Gastrocnemius medialis (tissue), 4 donors: ENCODE data around the gene WWOX. TPM values are rescaled to one million over a fixed set of nuclear protein-coding genes. Genes with fewer than 3 reads are reported as not detected.

Source experiments
- ATAC-seq, 2 donors: fragments of 150-250 bp; one replicate each; pipeline ENCODE4 v1.9.1; 2016
- DNase-seq, 2 donors: peaks; one replicate each; pipeline ENCODE4 v3.0.0-alpha.2; 2019
- H3K27ac ChIP-seq, 4 donors: fragments of 200-600 bp; sonication (generic); 1 replicate in 1 of 4; 2 replicates in 3 of 4; pipeline ENCODE4 v1.5.1; 2016 to 2018; ENCODE audit warnings: mild to moderate bottlenecking in 2 of 4, moderate library complexity in 1 of 4
- H3K27me3 ChIP-seq, 3 donors: fragments of 200-600 bp; sonication (generic) in 2 of 3; 1 replicate in 1 of 3; 2 replicates in 2 of 3; pipeline versions ENCODE4 v1.5.1 to v1.6.0; 2016 to 2019; ENCODE audit warnings: mild to moderate bottlenecking in 1 of 3, moderate library complexity in 1 of 3
- H3K36me3 ChIP-seq, 2 donors: fragments of 200-600 bp; sonication (generic) in 1 of 2; one replicate each; pipeline ENCODE4 v1.5.1; 2017 to 2018
- H3K4me1 ChIP-seq, 2 donors: fragments of 200-600 bp; sonication (generic) in 1 of 2; one replicate each; pipeline ENCODE4 v1.5.1; 2016 to 2017; ENCODE audit warnings: mild to moderate bottlenecking in 2 of 2
- H3K4me3 ChIP-seq, 4 donors: fragments of 200-600 bp; sonication (generic) in 3 of 4; 1 replicate in 1 of 4; 2 replicates in 3 of 4; pipeline ENCODE4 v1.5.1; 2016 to 2019; ENCODE audit warnings: mild to moderate bottlenecking in 2 of 4
- H3K9me3 ChIP-seq, 3 donors: fragments of 200-600 bp; sonication (generic) in 2 of 3; 1 replicate in 1 of 3; 2 replicates in 2 of 3; pipeline ENCODE4 v1.5.1; 2016 to 2019
- CTCF ChIP-seq, 5 experiments: fragments of 450-650 bp in 3 of 5; fragments of 200-600 bp in 2 of 5; sonication (generic) in 2 of 5; IDR thresholded peaks in 4 of 5; conservative IDR thresholded peaks in 1 of 5; 1 replicate in 4 of 5; 2 replicates in 1 of 5; pipeline ENCODE4 v1.5.1; 2016 to 2019; ENCODE audit warnings: antibody characterized with exemption in 5 of 5, mild to moderate bottlenecking in 3 of 5, moderate library complexity in 3 of 5
- POLR2A ChIP-seq, 2 donors: fragments of 450-650 bp; IDR thresholded peaks; one replicate each; pipeline ENCODE4 v1.6.1; 2017; ENCODE audit warnings: antibody characterized with exemption in 2 of 2, mild to moderate bottlenecking in 2 of 2, moderate library complexity in 2 of 2
- in situ Hi-C, 4 donors: fragments of 200-750 bp; cut with MboI; loops; one replicate each; pipeline versions ENCODE4 v1.15.0 to v1.8.0; 2017; ENCODE audit warnings: low sequenced_read_pairs in 4 of 4
- intact Hi-C: fragments of 100-400 bp; cut with DNase I; formaldehyde crosslinking; loops from one replicate; pipeline ENCODE4 v1.15.1; 2023; ENCODE audit warnings: low total_unique reads
- total RNA-seq, 4 donors: library from RNA; depleted of rRNA; stranded (reverse); fragments of >200 nt; gene quantifications; one replicate each; pipeline versions ENCODE4 v1.1.0 to v1.2.3, GENCODE V29; 2016

WWOX gene
- total RNA-seq, 4 donors from 2014 or later: 3.3 to 13.0 (median 6.0) TPM

GRCh38 chr16:78892951-78893733 lies 793.7 kb downstream of the WWOX start:
- TF ChIP-seq CTCF (IDR thresholded peaks at IDR 0.05 in 4 of 5, conservative IDR thresholded peaks at IDR 0.05 in 1 of 5) (no peak), POLR2A (IDR thresholded peaks at IDR 0.05) (no peak)
- no peak overlapping the region for H3K4me3 ChIP-seq
- DNase-seq: no peak
- no peak overlapping the region for H3K27ac ChIP-seq
- peaks cover 0 to 3% of the 10 kb centered on the region in 2 donors for H3K4me1 ChIP-seq
- no peak for ATAC-seq
- H3K9me3 ChIP-seq: no peaks in the 10 kb centered on the region
- no peaks in the 10 kb centered on the region for H3K27me3 ChIP-seq
- in situ Hi-C loops: no loop called here
- no peaks in the 10 kb centered on the region for H3K36me3 ChIP-seq
- intact Hi-C loops: no loop called here

DNA sequence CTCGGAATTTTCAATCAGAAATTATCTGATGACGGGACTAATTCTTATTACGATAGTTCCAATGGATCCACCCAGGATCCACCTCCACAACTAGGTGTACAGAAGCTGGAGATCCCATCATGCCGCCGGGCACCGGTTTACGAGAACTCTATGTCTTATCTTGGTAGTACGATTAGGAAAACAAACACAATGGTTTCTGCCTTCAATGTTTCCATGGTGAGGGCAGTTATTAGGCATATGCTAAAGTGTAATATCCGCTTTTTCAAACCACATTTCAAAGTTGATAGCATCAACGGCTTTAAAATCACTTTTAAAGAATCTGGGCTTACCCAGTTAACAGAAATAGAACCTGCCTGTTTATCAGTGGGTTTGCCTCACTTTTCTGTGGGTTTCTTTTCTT lies 795.4 kb downstream of the WWOX start:
- ATAC-seq: no peak
- H3K4me1 ChIP-seq: no peaks in the 10 kb centered on the region
- H3K36me3 ChIP-seq: no peaks in the 10 kb centered on the region
- H3K27ac ChIP-seq: no peak overlapping the region
- DNase-seq: no peak
- no peaks in the 10 kb centered on the region for H3K27me3 ChIP-seq
- no peaks in the 10 kb centered on the region for H3K9me3 ChIP-seq
- H3K4me3 ChIP-seq: no peak overlapping the region
- in situ Hi-C loops: no loop called here
- TF ChIP-seq CTCF (IDR thresholded peaks at IDR 0.05 in 4 of 5, conservative IDR thresholded peaks at IDR 0.05 in 1 of 5) (no peak), POLR2A (IDR thresholded peaks at IDR 0.05) (no peak)
- intact Hi-C loops: no loop called here

GRCh38 chr16:78895681-78896080 lies 796.2 kb downstream of the WWOX start:
- no peak for ATAC-seq
- Histone ChIP-seq H3K36me3 (no peaks in the 10 kb centered on the region), H3K9me3 (no peaks in the 10 kb centered on the region), H3K27ac (no peak overlapping the region), H3K4me1 (no peaks in the 10 kb centered on the region), H3K27me3 (no peaks in the 10 kb centered on the region), H3K4me3 (no peak overlapping the region)
- in situ Hi-C loops: no loop called here
- DNase-seq: no peak
- no peak for TF ChIP-seq POLR2A (IDR thresholded peaks at IDR 0.05)
- no peak for TF ChIP-seq CTCF (IDR thresholded peaks at IDR 0.05 in 4 of 5, conservative IDR thresholded peaks at IDR 0.05 in 1 of 5)
- intact Hi-C loops: no loop called here

DNA sequence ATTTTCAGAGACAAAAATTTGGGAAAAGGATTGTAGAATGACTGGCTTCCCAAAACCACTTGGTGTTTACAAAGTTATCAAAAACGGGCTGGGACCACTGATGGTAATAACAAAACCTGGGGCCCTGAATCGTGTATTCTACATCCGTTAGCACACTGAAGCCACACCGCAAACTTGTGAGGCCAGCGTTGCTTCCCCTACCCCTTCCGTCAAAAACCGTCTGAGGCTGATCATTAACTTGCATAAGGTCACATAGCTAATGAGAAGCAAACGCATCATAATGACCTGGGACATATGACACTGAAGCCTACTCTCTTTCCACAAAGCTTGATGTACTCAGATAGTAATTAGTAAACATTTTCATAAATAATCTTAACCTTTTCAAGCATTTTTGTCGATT lies 796.8 kb downstream of the WWOX start:
- Histone ChIP-seq H3K9me3 (no peaks in the 10 kb centered on the region), H3K27me3 (no peaks in the 10 kb centered on the region), H3K36me3 (no peaks in the 10 kb centered on the region), H3K4me3 (no peak overlapping the region), H3K4me1 (no peaks in the 10 kb centered on the region), H3K27ac (no peak overlapping the region)
- TF ChIP-seq POLR2A (IDR thresholded peaks at IDR 0.05) (no peak), CTCF (IDR thresholded peaks at IDR 0.05 in 4 of 5, conservative IDR thresholded peaks at IDR 0.05 in 1 of 5) (no peak)
- intact Hi-C loops (no loop called here), in situ Hi-C loops (no loop called here)
- ATAC-seq (no peak), DNase-seq (no peak)

- no peaks in the 10 kb centered on the region for H3K9me3 ChIP-seq
- TF ChIP-seq POLR2A (IDR thresholded peaks at IDR 0.05) (no peak), CTCF (IDR thresholded peaks at IDR 0.05 in 4 of 5, conservative IDR thresholded peaks at IDR 0.05 in 1 of 5) (no peak)
- intact Hi-C loops: no loop called here
- DNase-seq (no peak), ATAC-seq (no peak)
- H3K4me3 ChIP-seq: no peak overlapping the region
- in situ Hi-C loops: no loop called here
- H3K27ac ChIP-seq: no peak overlapping the region
- no peaks in the 10 kb centered on the region for H3K27me3 ChIP-seq
- no peaks in the 10 kb centered on the region for H3K36me3 ChIP-seq
- peaks cover 2 to 3% of the 10 kb centered on the region in 2 donors for H3K4me1 ChIP-seq
Measured at GRCh38 chr16:78897299-78897698, 797.8 kb downstream of the WWOX start.
